ENCODE measurements around the gene CLUH.

CLUH gene

GRCh38 chr17:2745317-2746037, 33.9 kb upstream of the CLUH start:
- TF ChIP-seq CTCF (IDR thresholded peaks at IDR 0.05) = no peak

GRCh38 chr17:2737693-2738092, 26.1 kb upstream of the CLUH start:
- no peak for TF ChIP-seq CTCF (IDR thresholded peaks at IDR 0.05)

GRCh38 chr17:2736956-2737355, 25.4 kb upstream of the CLUH start:
- no peak for TF ChIP-seq CTCF (IDR thresholded peaks at IDR 0.05)

GRCh38 chr17:2735896-2736295, 24.3 kb upstream of the CLUH start:
- TF ChIP-seq CTCF (IDR thresholded peaks at IDR 0.05) = no peak

GRCh38 chr17:2734939-2735338, 23.4 kb upstream of the CLUH start:
- no peak for TF ChIP-seq CTCF (IDR thresholded peaks at IDR 0.05)

GRCh38 chr17:2731807-2732206, 20.2 kb upstream of the CLUH start:
- TF ChIP-seq CTCF (IDR thresholded peaks at IDR 0.05) = no peak

- no peak for TF ChIP-seq CTCF (IDR thresholded peaks at IDR 0.05)
These were observed 19.3 kb upstream of the CLUH start for GRCh38 chr17:2730764-2731353.

Measured in LNCAP (cell line).